Activated CD4-positive, alpha-beta T cell treated with anti-CD3 and anti-CD28 coated beads for 4 hours (primary cell): ENCODE results near the gene TFPI.
"Not testable (repeated sequence)": the region's sequence is repeated elsewhere in the genome, so short reads cannot be mapped to it uniquely, and the experiment has no call there.

Experiments used
- DNase-seq, 2 donors: peaks; one replicate each; pipeline ENCODE4 v3.0.0-alpha.2; 2020

TFPI gene

DNA sequence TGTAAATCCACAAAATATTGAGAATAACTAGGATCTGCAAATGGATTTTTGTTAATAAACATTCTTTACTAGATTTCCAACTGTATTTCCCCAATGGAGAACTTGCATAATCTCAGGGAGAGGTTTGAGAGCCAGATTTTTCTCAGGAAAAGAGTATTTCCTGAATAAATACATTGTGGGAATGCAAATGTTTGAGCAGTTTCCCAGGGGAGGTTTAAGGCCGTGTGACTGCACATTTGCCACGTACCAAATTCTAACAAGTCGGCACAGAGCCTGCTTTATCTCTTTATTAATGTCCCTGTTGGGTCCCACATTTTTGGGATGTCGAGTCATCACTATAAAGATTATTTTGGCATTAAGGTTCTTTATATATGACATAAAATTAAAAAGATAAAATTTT is 27.0 kb downstream of the TFPI start:
- DNase-seq: no peak

- DNase-seq: no peak
These were observed 27.4 kb downstream of the TFPI start for GRCh38 chr2:187526792-187527191.

DNA sequence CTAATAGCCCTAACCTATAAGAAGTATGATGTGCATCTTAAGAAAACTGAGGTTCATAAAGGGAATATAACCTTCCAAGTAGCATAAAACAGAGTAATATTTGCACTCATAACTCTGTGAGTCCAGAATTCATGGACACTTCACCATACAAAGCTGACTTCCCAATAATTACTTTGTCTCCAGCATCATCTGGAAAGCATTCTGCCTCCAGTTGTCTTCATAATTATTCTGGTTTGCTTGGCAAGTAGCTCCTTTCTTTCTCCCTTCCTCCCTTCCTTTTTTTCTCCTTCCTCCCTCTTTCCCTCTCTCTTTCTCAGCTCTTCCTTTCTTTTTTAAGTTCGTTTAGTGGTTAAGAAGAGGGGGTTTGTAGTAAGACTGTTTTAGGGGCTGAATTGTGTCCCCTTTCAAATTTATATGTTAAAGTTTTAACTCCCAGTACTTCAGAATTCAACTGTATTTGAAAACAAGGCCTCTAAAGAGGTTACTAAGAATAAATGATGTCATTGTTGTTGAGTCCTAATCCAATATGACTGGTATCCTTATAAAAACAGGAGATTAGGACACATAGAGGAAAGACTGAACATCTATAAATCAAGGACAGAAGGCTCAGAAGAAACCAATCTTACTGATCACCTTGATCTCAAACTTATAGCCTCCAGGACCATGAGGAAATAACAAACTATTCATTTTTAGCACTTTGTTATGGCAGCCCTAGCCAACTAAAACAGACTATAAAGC is 28.9 kb downstream of the TFPI start:
- no peak for DNase-seq

DNA sequence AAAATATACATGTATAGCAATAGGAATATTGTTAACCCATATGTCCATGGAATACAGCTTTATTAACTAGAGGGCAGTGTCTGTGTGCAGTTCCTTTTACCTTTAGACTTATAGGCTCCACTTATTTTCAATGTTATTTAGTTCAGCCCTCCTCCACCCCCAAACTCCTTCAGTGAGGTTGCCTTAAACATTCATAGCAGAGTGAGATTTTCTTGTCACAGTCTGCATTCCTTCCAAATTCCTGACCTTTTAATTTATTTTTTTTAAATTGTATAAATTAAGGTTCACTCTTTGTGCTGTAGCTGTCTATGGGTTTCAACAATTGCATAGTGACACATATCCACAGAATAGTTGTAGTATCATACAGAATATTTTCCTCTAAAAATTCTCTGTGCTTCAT is 30.9 kb downstream of the TFPI start:
- DNase-seq: no peak

GRCh38 chr2:187520121-187520624 is 34.1 kb downstream of the TFPI start:
- no peak for DNase-seq

DNA sequence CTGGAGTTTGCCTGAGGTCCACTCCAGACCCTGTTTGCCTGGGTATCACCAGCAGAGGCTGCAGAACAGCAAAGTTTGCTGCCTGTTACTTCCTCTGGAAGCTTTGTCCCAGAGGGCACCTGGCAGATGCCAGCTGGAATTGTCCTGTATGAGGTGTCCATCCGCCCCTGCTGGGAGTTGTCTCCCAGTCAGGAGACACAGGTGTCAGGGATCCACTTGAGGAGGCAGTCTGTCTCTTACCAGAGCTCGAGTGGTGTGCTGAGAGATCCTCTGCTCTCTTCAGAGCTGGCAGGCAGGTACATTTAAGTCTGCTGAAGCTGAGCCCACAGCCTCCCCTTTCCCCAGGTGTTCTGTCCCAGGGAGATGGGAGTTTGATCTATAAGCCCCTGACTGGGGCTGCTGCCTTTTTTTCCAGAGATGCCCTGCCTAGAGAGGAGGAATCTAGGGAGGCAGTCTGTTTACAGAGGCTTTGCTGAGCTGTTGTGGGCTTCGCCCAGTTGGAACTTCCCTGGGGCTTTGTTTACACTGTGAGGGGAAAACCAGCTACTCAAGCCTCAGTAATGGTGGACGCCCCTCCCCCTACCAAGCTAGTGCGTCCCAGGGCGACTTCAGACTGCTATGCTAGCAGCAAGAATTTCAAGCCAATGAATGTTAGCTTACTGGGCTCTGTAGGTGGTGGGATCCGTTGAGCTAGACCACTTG is 34.7 kb downstream of the TFPI start:
- no peak for DNase-seq

- not testable (repeated sequence) for DNase-seq
These were observed 36.4 kb downstream of the TFPI start for GRCh38 chr2:187517750-187518361.

DNA sequence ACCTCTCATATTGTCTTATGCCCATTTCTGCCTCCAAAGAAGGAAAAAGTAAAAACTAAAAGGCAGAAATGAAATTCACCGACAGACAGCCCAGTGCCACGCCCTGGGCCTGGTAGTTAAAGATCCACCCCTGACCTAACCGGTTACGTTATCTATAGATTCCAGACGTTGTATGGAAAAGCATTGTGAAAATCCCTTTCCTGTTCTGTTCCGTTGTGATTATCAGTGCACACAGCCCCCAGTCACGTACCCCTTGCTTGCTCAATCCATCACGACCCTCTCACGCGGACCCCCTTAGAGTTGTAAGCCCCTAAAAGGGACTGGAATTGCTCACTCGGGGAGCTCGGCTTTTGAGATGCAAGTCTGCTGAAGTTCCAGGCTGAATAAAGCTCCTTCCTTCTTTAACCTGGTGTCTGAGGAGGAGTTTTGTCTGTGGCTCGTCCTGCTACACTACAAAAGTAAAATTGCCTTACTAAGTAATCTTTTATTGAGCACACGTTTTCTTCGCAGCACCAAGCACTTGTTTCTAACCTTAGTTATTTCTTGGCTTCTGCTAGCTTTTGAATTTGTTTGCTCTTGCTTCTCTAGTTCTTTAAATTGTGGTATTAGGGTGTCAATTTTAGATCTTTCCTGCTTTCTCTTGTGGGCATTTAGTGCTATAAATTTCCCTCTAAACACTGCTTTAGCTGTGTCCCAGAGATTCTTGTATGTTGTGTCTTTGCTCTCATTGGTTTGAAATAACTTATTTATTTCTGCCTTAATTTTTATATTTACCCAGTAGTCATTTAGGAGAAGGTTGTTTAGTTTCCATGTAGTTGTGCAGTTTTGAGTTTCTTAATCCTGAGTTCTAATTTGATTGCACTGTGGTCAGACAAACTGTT is 37.4 kb downstream of the TFPI start:
- DNase-seq: not testable (repeated sequence)

GRCh38 chr2:187514930-187515329 is 39.3 kb downstream of the TFPI start:
- no peak for DNase-seq

DNA sequence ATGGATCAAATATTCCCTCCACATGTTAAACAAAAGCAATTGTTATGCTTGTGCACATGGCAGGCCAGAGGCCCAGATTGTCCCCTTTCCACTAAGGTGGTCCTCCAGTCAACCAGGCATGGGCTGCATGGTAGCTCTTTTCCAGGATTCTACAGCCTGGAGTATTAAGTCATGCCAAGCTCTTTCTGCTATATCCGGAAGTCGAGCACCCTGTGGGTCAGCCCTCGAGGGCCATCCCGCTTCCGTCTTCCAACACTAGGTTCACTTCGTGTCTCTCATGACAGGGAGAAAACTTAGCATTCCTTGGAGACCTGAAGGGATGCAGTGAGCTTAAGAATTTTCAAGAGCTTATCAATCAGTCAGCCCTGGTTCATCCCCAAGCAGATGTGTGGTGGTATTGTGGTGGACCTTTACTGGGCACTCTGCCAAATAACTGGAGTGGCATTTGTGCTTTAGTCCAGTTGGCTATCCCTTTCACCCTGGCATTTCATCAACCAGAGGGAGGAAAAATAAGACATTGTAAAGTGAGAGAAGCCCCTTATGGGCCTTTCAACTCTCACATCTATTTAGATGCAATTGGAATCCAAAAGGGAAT is 39.9 kb downstream of the TFPI start:
- DNase-seq: not testable (repeated sequence)

DNA sequence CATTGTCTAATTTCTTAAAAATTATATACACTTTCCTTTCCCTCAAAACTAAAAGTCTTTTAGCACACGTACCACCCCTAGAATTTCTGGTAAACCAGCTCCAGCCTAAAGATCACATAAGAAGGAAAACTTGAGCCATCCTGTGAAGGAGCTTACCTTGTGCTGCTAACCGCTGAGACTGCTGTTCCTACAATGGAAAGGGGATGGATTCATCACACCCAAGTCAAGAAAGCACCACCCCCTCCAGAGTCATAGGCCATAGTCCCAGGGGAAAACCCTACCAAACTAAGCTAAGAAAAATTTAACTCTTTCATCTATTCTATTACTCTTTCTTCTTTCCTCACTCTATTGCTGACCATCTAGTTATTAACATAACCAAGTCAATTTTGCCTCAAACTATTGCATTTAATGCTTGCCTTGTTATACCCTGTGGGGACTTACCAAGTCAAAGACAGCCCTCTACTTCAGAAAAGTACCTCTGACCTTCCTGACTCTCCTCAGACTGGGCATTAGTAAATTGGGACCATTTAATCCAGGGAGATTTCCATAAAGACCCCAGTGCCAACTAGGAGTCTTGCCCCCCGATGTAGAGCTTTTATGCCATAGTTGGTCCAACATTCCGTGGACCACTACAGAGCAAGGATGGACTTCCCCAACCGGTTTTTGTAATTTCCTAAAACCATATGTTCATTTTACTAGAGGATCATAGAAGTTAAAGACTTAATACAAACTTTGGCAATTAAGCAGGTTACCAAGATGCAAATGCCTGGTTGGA is 40.6 kb downstream of the TFPI start:
- DNase-seq: not testable (repeated sequence)

DNA sequence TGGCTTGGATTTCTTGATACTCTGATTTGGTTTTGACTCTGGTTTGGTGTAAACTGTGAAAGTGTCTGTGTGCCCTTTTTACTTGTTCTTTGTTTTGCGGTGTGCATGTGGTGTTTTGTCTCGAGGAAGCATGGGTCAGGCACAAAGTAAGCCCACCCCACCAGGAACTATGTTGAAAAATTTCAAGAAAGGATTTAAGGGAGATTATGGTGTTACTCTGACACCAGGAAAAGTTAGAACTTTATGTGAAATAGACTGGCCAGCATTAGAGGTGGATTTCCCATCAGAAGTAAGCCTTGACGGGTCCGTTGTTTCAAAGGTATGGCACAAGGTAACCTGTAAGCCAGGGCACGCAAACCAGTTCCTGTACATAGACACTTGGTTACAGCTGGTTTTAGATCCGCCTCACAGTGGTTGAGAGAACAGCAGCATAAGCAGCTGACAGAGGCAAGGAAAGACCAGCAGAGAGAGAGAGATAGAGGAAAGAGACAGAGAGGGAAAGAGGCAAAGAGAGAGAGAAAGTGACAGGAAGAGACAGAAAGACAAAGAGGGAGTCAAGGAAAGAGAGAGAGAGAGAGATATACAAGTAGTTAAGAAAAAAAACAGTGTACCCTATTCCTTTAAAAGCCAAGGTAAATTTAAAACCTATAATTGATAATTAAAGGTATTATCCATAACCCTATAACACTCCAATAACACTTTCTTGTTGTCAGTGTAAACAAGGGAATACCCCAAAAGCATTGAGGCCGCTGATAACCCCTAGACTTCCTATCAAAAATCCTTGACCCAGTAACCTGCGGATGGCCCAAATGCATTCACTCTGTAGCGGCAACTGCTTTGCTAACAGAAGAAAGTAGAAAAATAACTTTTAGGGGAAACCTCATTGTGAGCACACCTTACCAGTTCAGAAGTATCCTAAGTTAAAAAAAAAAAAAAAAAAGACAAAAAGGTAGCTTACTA is 42.6 kb downstream of the TFPI start:
- DNase-seq: no peak

GRCh38 chr2:187510419-187511355 is 43.5 kb downstream of the TFPI start:
- DNase-seq: not testable (repeated sequence)

DNA sequence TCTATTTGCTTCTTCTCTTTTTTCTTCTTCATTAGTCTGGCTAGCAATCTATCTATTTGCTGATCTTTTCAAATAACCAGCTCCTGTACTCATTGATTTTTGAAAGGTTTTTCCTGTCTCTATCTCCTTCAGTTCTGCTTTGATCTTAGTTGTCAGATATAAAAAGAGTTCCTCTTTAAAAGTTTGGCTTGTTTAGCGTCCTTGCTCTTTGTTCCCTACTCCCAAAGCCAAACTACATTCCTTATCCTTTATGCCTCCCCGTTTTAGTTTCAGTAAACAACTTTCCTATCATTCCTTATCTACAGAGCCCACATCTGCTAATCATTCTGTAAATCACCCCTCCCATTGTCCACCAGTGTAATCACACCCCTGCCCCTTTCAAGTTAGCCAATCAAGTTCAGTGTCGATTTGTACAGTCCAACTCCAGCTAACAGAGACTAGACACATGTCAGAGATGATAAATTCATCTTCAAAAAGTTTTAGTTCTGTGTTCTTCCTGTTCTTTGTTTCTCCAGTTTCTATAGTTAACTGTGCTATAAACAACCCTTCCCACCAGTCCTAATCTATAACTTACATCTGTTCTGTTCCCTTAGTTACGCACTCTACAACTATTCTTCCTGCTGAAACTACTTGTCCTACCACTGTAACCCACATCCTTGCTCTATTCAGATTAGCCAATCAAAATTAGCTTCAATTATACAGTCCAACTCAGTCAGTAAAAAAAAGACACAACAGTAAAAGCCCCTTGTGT is 44.4 kb downstream of the TFPI start:
- no peak for DNase-seq

GRCh38 chr2:187506416-187506815 is 47.8 kb downstream of the TFPI start:
- DNase-seq: no peak

DNA sequence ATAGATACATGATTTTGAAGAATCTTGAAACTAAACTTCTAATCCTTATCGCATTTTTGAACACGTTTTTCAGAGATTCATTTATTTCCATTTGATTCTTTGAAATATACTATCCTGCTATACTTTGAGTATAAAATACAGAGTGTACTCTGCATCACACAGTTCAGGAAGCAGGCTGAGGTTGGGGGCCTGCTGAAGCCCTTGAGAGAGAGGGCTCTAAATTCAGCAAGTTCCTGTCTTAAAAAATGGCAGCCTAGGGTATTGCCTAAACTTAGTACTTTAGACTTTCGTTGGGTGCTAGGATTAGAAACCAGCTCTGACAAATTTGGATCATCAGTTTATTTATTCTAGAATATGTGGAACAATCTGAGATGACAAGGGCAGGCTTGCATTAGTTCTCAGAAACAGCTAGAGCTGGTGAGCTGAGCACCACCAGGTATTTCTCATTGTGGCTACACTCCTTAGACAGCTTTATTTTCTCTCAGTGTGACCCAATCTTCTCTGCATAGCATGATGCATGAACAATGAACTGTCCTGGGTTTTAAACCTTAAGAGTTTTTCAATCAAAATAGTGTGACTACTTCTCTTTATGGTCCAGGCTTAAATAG is 49.1 kb downstream of the TFPI start:
- no peak for DNase-seq

DNA sequence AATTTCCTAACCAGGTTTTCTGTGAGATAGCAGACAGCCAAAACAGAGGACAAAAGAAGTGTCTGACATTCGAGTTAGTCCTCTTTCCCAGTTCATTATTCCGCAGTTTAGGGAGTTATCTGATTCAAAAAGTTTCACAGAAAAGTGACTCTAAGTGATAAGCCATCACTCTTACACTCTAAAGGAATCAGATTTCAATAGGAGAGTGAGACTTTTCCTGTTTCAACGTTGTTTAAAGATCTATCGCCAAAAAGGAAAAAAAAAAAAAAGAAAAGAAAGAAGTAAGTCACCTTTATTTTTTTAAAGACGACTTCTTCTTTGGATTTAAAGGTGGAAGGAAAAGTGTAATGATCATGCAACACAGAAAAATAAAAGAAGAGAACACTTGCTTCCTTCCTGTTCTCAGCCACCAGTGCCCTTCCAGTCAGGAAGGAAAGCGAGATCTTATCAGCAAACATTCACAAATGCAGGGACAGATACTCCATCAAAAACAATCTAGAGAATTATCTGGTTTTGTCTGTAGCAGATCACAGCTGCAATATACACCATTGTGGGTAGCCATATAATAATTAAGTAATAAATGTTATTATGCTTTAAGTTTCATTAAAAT is 49.8 kb downstream of the TFPI start:
- DNase-seq: no peak

- DNase-seq: no peak
These were observed 50.5 kb downstream of the TFPI start for GRCh38 chr2:187503700-187504099.
